Measurements from ENCODE around the gene CMTM7. TPM values are rescaled to one million over a fixed set of nuclear protein-coding genes. Genes with fewer than 3 reads are reported as not detected.
"Not testable (repeated sequence)": the region's sequence is repeated elsewhere in the genome, so short reads cannot be mapped to it uniquely, and the experiment has no call there.

Gene CMTM7
- polyA plus RNA-seq, 4 donors, result 39.8 to 55.5 (median 47.1) TPM

GRCh38 chr3:32455609-32456428 lies 64.2 kb downstream of the CMTM7 start:
- DNase-seq (ENCODE audit: low read depth in 4 of 4, low spot score in 2 of 4), result no peak

- no peak for DNase-seq (ENCODE audit: low read depth in 4 of 4, low spot score in 2 of 4)
Measured at GRCh38 chr3:32456429-32457130, 64.9 kb downstream of the CMTM7 start.

DNA sequence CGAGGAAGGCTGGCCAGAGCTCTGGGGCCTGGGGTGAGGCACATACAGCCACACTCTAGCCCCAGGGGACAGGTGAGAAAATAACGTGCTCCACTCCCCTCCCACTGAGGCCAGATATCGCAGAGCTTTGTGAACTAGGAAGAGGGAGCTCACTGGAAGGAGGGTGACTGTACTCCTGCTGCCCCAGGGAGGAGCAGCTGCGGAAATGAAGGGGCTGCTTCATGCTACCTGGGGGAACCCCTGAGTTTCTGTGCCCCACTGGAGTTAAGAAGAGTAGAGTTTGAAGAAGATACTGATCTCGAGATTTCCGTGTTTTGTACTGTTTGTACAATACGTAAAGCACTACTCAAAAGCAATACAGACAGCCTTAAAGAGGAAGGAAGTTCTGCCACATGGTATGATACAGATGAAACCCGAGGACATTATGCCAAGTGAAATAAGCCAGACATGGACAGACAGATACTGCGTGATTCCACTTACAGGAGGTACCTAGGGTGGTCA lies 66.4 kb downstream of the CMTM7 start:
- DNase-seq (ENCODE audit: low read depth in 4 of 4, low spot score in 2 of 4), result no peak

- no peak for DNase-seq (ENCODE audit: low read depth in 4 of 4, low spot score in 2 of 4)
Measured at GRCh38 chr3:32459450-32459849, 67.8 kb downstream of the CMTM7 start.

GRCh38 chr3:32460031-32460749 lies 68.5 kb downstream of the CMTM7 start:
- no peak for DNase-seq (ENCODE audit: low read depth in 4 of 4, low spot score in 2 of 4)

DNA sequence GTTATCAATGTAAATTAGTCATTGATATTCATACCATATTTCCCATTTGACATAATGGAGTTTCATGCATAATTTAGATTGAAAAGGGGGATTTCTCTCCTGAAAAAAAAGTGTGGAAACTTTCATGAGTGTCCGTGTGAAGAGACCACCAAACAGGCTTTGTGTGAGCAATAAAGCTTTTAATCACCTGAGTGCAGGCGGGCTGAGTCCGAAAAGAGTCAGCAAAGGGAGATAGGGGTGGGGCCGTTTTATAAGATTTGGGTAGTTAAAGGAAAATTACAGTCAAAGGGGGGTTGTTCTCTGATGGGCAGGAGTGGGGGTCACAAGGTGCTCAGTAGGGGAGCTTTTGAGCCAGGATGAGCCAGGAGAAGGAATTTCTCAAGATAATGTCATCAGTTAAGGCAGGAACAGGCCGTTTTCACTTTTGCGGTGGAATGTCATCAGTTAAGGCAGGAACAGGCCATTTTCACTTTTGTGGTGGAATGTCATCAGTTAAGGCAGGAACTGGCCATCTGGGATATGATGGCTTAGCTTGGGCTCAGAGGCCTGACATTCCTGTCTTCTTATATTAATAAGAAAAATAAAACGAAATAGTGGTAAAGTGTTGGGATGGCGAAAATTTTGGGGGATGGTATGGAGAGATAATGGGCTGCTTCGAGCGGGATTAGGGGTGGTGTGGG lies 69.3 kb downstream of the CMTM7 start:
- not testable (repeated sequence) for DNase-seq (ENCODE audit: low read depth in 4 of 4, low spot score in 2 of 4)

DNA sequence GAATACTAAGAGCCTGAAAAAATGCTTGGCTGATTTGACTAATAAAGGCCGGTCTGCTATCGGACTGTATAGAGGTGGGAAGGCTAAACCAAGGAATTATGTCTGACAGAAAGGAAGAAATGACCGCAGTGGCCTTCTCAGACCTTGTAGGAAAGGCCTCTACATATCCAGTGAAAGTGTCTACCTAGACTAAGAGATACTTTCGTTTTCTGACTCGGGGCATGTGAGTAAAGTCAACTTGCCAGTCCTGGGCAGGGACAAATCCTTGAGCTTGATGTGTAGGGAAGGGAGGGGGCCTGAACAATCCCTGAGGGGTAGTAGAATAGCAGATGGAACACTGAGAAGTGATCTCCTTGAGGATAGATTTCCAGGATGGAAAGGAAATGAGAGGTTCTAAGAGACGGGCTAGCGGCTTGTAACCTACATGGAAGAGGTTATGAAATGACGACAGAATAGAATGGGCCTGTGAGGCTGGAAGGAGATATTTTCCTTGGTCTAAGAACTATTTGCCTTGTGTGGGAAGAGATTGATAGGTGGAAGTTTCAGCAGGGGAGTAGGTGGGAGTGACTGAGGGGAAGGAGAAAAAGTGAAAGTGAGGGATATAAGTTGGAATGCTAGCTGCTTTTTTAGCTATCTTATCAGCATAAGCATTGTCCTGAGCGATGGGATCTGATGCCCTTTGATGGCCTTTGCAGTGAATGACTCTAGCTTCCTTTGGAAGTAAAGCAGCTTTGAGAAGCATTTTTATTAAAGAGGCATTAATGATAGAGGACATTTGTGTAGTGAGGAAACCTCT lies 70.7 kb downstream of the CMTM7 start:
- not testable (repeated sequence) for DNase-seq (ENCODE audit: low read depth in 4 of 4, low spot score in 2 of 4)

DNA sequence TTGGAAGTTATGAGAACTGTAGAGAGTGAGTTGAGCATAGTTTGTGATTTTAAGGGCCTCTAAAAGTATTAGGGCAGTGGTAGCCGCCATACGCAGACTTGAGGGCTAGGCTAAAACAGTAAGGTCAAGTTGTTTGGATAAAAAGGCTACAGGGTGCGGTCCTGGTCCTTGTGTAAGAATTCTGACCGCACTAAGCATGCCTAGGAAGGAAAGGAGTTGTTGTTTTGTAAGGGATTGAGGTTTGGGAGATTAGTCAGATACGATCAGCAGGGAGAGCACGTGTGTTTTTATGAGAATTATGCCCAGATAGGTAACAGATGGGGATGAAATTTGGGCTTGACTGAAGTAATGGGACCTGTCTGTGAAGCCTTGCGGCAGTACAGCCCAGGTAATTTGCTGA lies 71.8 kb downstream of the CMTM7 start:
- not testable (repeated sequence) for DNase-seq (ENCODE audit: low read depth in 4 of 4, low spot score in 2 of 4)

DNA sequence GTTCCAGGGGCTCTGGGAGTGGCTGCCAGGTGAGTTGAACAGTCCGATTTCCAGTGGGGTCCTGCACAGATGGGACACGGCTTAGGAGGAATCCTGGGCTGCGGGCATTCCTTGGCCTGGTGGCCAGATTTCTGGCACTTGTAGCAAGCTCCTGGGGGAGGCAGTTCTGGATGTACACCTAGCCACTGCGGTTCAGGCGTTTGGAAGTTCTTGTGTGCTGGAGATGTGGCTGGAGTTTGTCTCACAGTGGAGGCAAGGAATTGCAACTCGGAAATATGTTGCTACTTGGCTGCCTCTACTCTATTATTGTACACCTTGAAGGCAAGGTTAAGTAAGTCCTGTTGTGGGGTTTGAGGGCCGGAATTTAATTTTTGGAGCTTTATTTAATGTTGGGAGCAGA lies 73.1 kb downstream of the CMTM7 start:
- DNase-seq (ENCODE audit: low read depth in 4 of 4, low spot score in 2 of 4), result not testable (repeated sequence)

DNA sequence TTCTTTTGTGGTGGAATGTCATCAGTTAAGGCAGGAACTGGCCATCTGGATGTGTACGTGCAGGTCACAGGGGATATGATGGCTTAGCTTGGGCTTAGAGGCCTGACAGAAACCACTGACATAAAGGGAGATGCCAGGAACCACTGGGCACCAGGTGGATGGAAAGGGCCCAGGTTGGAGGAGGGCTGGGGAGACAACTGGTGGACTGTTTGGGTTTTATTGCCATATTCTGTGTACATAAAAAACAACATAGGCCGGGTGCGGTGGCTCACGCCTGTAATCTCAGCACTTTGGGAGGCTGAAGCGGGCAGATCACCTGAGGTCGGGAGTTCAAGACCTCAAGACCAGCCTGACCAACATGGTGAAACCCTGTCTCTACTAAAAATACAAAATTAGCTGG lies 75.2 kb downstream of the CMTM7 start:
- DNase-seq (ENCODE audit: low read depth in 4 of 4, low spot score in 2 of 4), result not testable (repeated sequence)

- peak; percentile 13 to 74 (median 56) for DNase-seq (ENCODE audit: low read depth in 4 of 4, low spot score in 2 of 4)
Measured at GRCh38 chr3:32467333-32468070, 75.8 kb downstream of the CMTM7 start.

- no peak for DNase-seq (ENCODE audit: low read depth in 4 of 4, low spot score in 2 of 4)
Measured at GRCh38 chr3:32469151-32469874, 77.7 kb downstream of the CMTM7 start.

- no peak for DNase-seq (ENCODE audit: low read depth in 4 of 4, low spot score in 2 of 4)
Measured at GRCh38 chr3:32470362-32470761, 78.7 kb downstream of the CMTM7 start.

GRCh38 chr3:32471246-32471645 lies 79.6 kb downstream of the CMTM7 start:
- no peak for DNase-seq (ENCODE audit: low read depth in 4 of 4, low spot score in 2 of 4)

DNA sequence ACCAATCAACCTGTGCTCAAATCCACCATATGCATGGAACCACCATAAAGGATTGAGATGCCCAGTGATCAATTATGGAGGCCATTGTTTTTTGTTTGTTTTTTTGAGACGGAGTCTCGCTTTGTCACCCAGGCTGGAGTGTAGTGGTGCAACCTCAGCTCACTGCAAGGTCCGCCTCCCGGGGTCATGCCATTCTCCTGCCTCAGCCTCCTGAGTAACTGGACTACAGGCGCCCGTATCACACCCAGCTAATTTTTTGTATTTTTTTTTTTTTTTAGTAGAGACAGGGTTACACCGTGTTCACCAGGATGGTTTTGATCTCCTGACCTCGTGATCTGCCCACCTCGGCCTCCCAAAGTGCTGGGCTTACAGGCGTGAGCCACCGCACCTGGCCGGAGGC lies 80.5 kb downstream of the CMTM7 start:
- not testable (repeated sequence) for DNase-seq (ENCODE audit: low read depth in 4 of 4, low spot score in 2 of 4)

DNA sequence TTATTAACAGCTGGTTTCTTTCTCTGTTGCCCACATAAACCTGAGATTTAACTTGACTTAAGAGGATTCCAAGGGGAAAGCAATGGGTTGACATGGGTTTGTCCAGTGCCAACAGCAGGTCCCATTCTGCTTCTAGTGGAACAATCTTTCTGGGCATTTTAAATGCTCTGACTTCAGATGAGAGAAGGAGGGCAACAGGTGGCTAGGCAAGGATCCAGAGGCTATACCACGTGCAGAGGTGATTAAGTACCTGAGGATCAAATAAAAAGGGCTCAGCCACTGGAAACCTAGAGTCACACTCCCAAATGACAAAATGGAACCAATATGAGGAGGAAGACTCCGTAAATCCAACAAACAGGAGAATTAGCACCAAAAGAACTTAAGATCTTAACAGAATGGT lies 82.5 kb downstream of the CMTM7 start:
- no peak for DNase-seq (ENCODE audit: low read depth in 4 of 4, low spot score in 2 of 4)

DNA sequence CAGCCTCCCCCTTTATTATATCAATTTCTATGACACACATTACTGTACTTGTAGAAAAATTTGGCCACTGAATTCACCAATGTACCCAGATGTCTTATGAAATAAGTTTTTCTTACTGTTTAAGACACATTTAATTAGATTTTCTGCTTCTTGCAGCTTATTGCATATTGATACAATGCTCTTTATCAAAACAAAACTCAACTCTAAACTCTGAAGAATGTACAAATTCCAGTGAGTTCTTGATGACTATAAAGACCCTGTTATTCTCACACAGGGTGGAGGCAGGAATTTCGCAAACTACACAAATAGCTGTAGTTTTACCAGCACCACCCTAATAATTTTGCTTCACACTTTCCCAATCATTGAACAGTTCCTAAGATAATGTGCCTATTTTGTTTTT lies 89.0 kb downstream of the CMTM7 start:
- no peak for DNase-seq (ENCODE audit: low read depth in 4 of 4, low spot score in 2 of 4)
